ENCODE data around the gene UGT1A6.

The UGT1A6 gene

GRCh38 chr2:233803292-233803911 is 110.7 kb downstream of the UGT1A6 start:
- Histone ChIP-seq H3K36me3 (ENCODE audit: control insufficient read depth, insufficient read depth, low read length) (no peaks in the 10 kb centered on the region), H3K4me3 (ENCODE audit: low read length) (no peak overlapping the region), H3K9ac (ENCODE audit: low read length) (no peak overlapping the region), H3K4me1 (ENCODE audit: control insufficient read depth, insufficient read depth, low read length) (no peaks in the 10 kb centered on the region), H3K27me3 (ENCODE audit: control insufficient read depth, insufficient read depth, low read length) (no peaks in the 10 kb centered on the region), H3K27ac (ENCODE audit: low read depth, low read length) (no peak overlapping the region)

- no peak overlapping the region for H3K27ac ChIP-seq (ENCODE audit: low read depth, low read length)
- H3K9ac ChIP-seq (ENCODE audit: low read length): no peak overlapping the region
- no peaks in the 10 kb centered on the region for H3K4me1 ChIP-seq (ENCODE audit: control insufficient read depth, insufficient read depth, low read length)
- no peaks in the 10 kb centered on the region for H3K36me3 ChIP-seq (ENCODE audit: control insufficient read depth, insufficient read depth, low read length)
- no peak overlapping the region for H3K4me3 ChIP-seq (ENCODE audit: low read length)
- no peaks in the 10 kb centered on the region for H3K27me3 ChIP-seq (ENCODE audit: control insufficient read depth, insufficient read depth, low read length)
Measured at GRCh38 chr2:233803994-233804393, 111.3 kb downstream of the UGT1A6 start.

- Histone ChIP-seq H3K4me3 (ENCODE audit: low read length) (no peak overlapping the region), H3K27me3 (ENCODE audit: control insufficient read depth, insufficient read depth, low read length) (no peaks in the 10 kb centered on the region), H3K27ac (ENCODE audit: low read depth, low read length) (no peak overlapping the region), H3K4me1 (ENCODE audit: control insufficient read depth, insufficient read depth, low read length) (no peaks in the 10 kb centered on the region), H3K36me3 (ENCODE audit: control insufficient read depth, insufficient read depth, low read length) (no peaks in the 10 kb centered on the region), H3K9ac (ENCODE audit: low read length) (no peak overlapping the region)
Measured at GRCh38 chr2:233807215-233807865, 114.7 kb downstream of the UGT1A6 start.

DNA sequence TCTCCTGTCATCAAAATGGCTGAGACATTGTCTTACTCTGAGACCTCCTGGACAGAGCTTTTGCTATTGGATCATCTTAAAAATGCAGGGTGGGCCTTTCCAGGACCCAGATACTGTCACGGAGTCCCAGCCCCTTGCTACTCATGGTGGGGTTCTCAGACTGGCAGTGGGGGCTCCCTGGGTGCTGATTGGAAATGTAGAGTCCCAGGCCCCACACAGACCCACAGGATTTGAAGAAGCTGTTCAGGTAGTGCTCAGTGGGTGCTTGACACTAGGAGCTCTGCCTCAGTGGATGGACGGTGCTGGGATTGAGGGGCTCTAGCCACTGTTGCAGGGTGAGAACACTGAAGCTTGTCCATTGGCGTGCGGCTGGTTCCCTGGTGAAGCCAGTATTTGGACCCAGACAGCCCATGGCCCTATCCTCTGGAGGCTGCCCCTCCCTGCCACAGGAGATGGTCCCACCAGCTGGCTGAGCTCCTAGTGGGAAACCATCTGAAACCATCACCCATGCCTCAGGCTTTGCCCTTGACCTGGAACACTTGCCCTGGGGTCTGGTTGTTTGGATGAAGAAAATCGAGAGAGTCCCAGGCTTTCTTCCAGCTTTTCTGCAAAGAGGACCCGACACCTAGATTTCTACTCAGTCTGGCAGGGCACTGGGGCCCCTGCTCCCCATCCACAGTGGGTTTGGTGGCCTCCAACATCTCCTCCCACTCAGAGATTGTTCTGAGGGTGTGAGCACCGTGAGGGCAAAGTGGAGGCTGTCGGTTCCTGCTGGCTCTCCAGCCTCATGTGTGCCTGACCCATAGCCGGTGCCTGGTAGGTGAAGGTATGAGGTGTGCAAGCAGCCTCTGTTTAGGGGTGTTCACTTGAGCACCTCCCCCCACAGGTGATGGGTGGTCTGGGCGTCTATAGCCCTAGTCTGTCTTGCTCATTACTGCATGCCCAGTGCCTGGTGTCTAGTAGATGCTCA is 115.6 kb downstream of the UGT1A6 start:
- no peak overlapping the region for H3K4me3 ChIP-seq (ENCODE audit: low read length)
- no peaks in the 10 kb centered on the region for H3K4me1 ChIP-seq (ENCODE audit: control insufficient read depth, insufficient read depth, low read length)
- H3K27me3 ChIP-seq (ENCODE audit: control insufficient read depth, insufficient read depth, low read length): no peaks in the 10 kb centered on the region
- no peaks in the 10 kb centered on the region for H3K36me3 ChIP-seq (ENCODE audit: control insufficient read depth, insufficient read depth, low read length)
- H3K9ac ChIP-seq (ENCODE audit: low read length): no peak overlapping the region
- H3K27ac ChIP-seq (ENCODE audit: low read depth, low read length): no peak overlapping the region

DNA sequence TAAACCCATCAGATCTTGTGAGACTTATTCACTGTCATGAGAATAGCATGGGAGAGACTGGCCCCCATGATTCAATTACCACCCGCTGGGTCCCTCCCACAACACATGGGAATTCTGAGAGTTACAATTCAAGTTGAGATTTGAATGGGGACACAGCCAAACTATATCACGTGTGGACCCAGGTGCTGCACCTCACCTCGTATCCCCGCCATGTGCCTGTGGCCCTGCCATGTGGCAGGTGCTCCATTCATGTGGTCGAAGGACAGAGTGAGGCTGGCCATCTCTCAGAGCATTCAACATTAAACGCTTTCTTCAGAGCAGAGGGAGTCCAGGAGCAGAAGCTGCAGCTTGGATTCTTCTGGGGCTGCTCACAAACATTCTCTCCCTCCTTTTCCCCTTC is 117.7 kb downstream of the UGT1A6 start:
- no peaks in the 10 kb centered on the region for H3K4me1 ChIP-seq (ENCODE audit: control insufficient read depth, insufficient read depth, low read length)
- no peak overlapping the region for H3K4me3 ChIP-seq (ENCODE audit: low read length)
- H3K27me3 ChIP-seq (ENCODE audit: control insufficient read depth, insufficient read depth, low read length): no peaks in the 10 kb centered on the region
- no peak overlapping the region for H3K9ac ChIP-seq (ENCODE audit: low read length)
- H3K27ac ChIP-seq (ENCODE audit: low read depth, low read length): no peak overlapping the region
- no peaks in the 10 kb centered on the region for H3K36me3 ChIP-seq (ENCODE audit: control insufficient read depth, insufficient read depth, low read length)

GRCh38 chr2:233811087-233811486 is 118.4 kb downstream of the UGT1A6 start:
- Histone ChIP-seq H3K4me1 (ENCODE audit: control insufficient read depth, insufficient read depth, low read length) (no peaks in the 10 kb centered on the region), H3K36me3 (ENCODE audit: control insufficient read depth, insufficient read depth, low read length) (no peaks in the 10 kb centered on the region), H3K4me3 (ENCODE audit: low read length) (no peak overlapping the region), H3K27ac (ENCODE audit: low read depth, low read length) (no peak overlapping the region), H3K9ac (ENCODE audit: low read length) (no peak overlapping the region), H3K27me3 (ENCODE audit: control insufficient read depth, insufficient read depth, low read length) (no peaks in the 10 kb centered on the region)

- Histone ChIP-seq H3K4me3 (ENCODE audit: low read length) (no peak overlapping the region), H3K9ac (ENCODE audit: low read length) (no peak overlapping the region), H3K27me3 (ENCODE audit: control insufficient read depth, insufficient read depth, low read length) (no peaks in the 10 kb centered on the region), H3K27ac (ENCODE audit: low read depth, low read length) (no peak overlapping the region), H3K36me3 (ENCODE audit: control insufficient read depth, insufficient read depth, low read length) (no peaks in the 10 kb centered on the region), H3K4me1 (ENCODE audit: control insufficient read depth, insufficient read depth, low read length) (no peaks in the 10 kb centered on the region)
Measured at GRCh38 chr2:233811732-233812131, 119.0 kb downstream of the UGT1A6 start.

DNA sequence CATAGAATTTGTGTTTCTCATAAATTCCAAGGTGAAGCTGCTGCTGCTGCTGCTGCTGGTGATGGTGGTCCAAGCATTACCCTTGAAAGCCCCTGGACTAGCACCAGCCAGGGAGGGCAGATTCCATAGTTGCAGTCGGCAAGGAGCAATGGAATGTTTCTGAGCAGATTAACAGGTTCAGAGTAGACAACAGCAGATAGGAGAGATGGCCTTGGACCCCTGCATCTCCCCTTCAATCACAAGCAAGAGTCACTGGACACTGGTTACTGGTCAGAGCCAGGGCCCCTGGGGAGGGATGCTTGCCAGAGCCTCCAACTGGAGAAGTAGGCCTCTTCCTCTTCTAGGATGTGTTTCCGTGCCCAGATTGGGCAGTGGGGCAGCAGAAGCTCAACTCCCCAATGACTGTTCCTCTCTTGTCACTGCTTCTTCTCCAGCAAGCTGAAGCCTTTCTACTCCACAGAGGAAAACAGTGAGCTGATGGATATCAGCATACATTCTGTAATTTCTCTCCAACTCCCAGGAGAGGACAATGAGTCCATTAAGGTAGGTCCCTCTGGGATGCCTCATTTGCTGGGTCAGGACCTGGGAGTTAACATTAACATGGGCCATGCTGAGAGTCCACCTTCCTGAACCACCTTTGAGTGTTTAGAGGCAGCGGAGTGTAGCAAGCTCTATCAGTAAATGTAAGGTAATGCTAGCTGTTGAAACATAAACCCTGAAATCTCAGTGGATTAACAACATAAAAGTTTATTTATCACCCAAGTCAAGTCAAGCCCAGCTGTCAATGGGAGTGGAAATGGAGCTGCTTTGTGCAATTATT is 120.8 kb downstream of the UGT1A6 start:
- H3K27me3 ChIP-seq (ENCODE audit: control insufficient read depth, insufficient read depth, low read length): no peaks in the 10 kb centered on the region
- no peak overlapping the region for H3K27ac ChIP-seq (ENCODE audit: low read depth, low read length)
- no peak overlapping the region for H3K9ac ChIP-seq (ENCODE audit: low read length)
- H3K4me3 ChIP-seq (ENCODE audit: low read length): no peak overlapping the region
- H3K36me3 ChIP-seq (ENCODE audit: control insufficient read depth, insufficient read depth, low read length): no peaks in the 10 kb centered on the region
- no peaks in the 10 kb centered on the region for H3K4me1 ChIP-seq (ENCODE audit: control insufficient read depth, insufficient read depth, low read length)

- no peak overlapping the region for H3K4me3 ChIP-seq (ENCODE audit: low read length)
- H3K27me3 ChIP-seq (ENCODE audit: control insufficient read depth, insufficient read depth, low read length): no peaks in the 10 kb centered on the region
- H3K27ac ChIP-seq (ENCODE audit: low read depth, low read length): no peak overlapping the region
- no peak overlapping the region for H3K9ac ChIP-seq (ENCODE audit: low read length)
- H3K36me3 ChIP-seq (ENCODE audit: control insufficient read depth, insufficient read depth, low read length): no peaks in the 10 kb centered on the region
- H3K4me1 ChIP-seq (ENCODE audit: control insufficient read depth, insufficient read depth, low read length): no peaks in the 10 kb centered on the region
Measured at GRCh38 chr2:233814056-233814835, 121.6 kb downstream of the UGT1A6 start.

- Histone ChIP-seq H3K36me3 (ENCODE audit: control insufficient read depth, insufficient read depth, low read length) (no peaks in the 10 kb centered on the region), H3K9ac (ENCODE audit: low read length) (no peak overlapping the region), H3K4me3 (ENCODE audit: low read length) (no peak overlapping the region), H3K4me1 (ENCODE audit: control insufficient read depth, insufficient read depth, low read length) (no peaks in the 10 kb centered on the region), H3K27ac (ENCODE audit: low read depth, low read length) (no peak overlapping the region), H3K27me3 (ENCODE audit: control insufficient read depth, insufficient read depth, low read length) (no peaks in the 10 kb centered on the region)
Measured at GRCh38 chr2:233815861-233816260, 123.2 kb downstream of the UGT1A6 start.

GRCh38 chr2:233816334-233816733 is 123.6 kb downstream of the UGT1A6 start:
- no peaks in the 10 kb centered on the region for H3K4me1 ChIP-seq (ENCODE audit: control insufficient read depth, insufficient read depth, low read length)
- no peak overlapping the region for H3K27ac ChIP-seq (ENCODE audit: low read depth, low read length)
- H3K27me3 ChIP-seq (ENCODE audit: control insufficient read depth, insufficient read depth, low read length): no peaks in the 10 kb centered on the region
- H3K36me3 ChIP-seq (ENCODE audit: control insufficient read depth, insufficient read depth, low read length): no peaks in the 10 kb centered on the region
- H3K4me3 ChIP-seq (ENCODE audit: low read length): no peak overlapping the region
- no peak overlapping the region for H3K9ac ChIP-seq (ENCODE audit: low read length)

Measured in rectal smooth muscle tissue (tissue), 1 donor.